ENCODE data around the gene SFXN5.

DNA sequence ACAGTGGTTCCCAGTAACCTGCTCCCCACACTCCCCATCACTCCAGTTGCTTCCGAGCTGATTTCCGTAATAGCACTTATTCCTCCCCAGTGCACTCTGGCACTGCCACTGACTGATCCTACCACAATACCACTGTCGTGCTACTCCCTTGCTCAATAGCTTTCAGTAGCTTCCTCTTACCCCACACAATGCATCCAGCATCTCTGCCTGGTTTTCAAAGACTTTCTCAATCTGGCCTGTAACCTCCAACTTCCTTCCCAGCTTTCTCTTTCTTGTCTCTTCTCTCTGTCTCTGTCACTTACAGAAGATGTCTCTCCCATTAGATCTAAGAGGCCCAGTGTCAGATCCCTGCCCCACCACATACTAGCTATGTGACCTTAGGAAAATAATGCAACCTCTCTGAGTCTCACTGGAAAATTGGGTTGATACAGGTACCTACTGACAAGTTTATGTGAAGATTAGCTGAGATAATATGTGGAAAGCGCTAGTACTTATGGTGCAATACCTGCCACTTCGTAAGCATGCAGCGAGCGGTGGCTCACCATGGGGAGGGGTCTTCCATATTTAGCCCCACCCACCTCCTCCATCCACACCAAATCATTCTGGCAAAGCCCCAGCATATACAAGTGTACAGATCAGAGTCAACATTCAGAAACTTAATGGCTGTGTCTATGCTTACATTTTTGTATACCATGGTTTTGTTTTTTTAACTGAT, 36.7 kb downstream of the SFXN5 start:
- TF ChIP-seq CTCF (IDR thresholded peaks at IDR 0.05) (no peak), CREB1 (CRISPR knock-in tag; IDR thresholded peaks at IDR 0.05) (no peak), ZNF121 (CRISPR knock-in tag; IDR thresholded peaks at IDR 0.05) (no peak), NFE2L1 (CRISPR knock-in tag; IDR thresholded peaks at IDR 0.05) (no peak), ARID4B (CRISPR knock-in tag; IDR thresholded peaks at IDR 0.05; ENCODE audit: borderline replicate concordance) (no peak)
